Measurements from ENCODE around the gene SAP30BP.

The SAP30BP gene

DNA sequence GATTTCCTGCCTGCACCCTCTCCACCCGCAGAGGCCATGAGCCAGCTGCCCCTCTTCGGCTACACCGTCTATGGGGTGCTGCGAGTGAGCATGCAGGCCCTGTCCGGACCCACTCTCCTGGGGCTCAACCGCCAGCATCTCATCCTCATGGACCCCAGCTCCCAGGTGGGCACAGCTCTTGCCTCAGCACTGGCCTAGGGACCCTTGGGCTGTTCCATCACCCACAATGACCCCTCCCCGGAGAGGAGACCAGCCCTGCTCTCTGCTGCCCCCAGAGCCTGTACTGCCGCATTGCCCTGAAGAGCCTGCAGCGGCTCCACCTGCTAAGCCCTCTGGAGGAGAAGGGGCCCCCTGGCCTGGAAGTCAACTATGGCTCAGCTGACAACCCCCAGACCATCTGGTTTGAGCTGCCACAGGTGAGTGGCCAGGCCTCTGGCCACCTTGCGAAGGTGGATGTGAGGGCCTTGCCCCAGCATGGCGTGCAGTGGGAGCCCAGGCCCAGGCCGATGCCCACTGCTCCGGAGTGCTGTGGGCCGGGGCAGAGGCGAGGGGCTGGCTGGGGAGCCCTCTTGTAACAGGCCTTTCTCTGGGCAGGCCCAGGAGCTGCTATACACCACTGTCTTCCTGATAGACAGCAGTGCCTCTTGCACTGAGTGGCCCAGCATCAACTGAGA is 41.2 kb upstream of the SAP30BP start:
- Histone ChIP-seq H3K9me3 (ENCODE audit: control insufficient read depth, insufficient read depth, low read length) (no peaks in the 10 kb centered on the region), H3K36me3 (ENCODE audit: control insufficient read depth, insufficient read depth, low read length) (no peaks in the 10 kb centered on the region; the same call in 1 of the 2 replicates), H3K27me3 (ENCODE audit: control insufficient read depth, insufficient read depth, low read length) (no peaks in the 10 kb centered on the region), H3K4me3 (ENCODE audit: low read length) (no peak overlapping the region), H3K4me1 (ENCODE audit: control insufficient read depth, insufficient read depth, low read length) (0 out of 2 replicates have a peak, but pooled peaks cover 1% of the 10 kb centered on the region), H3K27ac (ENCODE audit: low read length) (no peak overlapping the region)
- DNase-seq (ENCODE audit: low read depth, low spot score) = no peak
- WGBS (ENCODE audit: insufficient coverage, insufficient read length) = no CpG with 5 or more reads among the region's 15 CpGs

DNA sequence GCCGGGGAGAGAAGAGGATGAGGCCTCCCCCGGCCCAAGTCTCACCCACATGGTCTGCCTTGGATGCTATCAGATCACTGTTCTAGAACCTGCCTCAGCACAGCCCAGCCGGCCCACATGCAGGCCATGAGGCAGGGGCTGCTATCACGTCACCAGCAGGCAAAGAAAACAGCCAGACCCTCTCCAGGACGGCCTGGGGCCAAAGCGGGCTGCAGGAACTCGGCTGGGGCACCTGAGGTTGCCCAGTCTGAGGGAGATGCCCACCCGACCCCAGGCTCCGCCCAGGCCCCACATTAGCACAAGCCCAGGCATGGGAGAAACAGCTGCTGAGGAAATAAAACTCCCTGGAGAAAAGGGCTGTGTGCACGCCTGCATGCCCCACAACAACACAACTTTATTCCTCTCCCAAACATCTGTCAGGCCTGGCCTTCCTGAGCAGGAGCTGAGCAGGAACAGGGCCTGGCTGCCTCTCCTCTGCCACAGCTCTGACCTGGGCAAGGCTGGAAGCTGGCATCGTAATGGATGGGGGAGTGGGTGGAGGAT is 40.6 kb upstream of the SAP30BP start:
- no CpG with 5 or more reads among the region's 11 CpGs for WGBS (ENCODE audit: insufficient coverage, insufficient read length)
- 0 out of 2 replicates have a peak, but pooled peaks cover 1% of the 10 kb centered on the region for H3K4me1 ChIP-seq (ENCODE audit: control insufficient read depth, insufficient read depth, low read length)
- DNase-seq (ENCODE audit: low read depth, low spot score) = no peak
- H3K27me3 ChIP-seq (ENCODE audit: control insufficient read depth, insufficient read depth, low read length) = no peaks in the 10 kb centered on the region
- no peak overlapping the region for H3K27ac ChIP-seq (ENCODE audit: low read length)
- no peaks in the 10 kb centered on the region; the same call in 1 of the 2 replicates for H3K36me3 ChIP-seq (ENCODE audit: control insufficient read depth, insufficient read depth, low read length)
- no peaks in the 10 kb centered on the region for H3K9me3 ChIP-seq (ENCODE audit: control insufficient read depth, insufficient read depth, low read length)
- H3K4me3 ChIP-seq (ENCODE audit: low read length) = no peak overlapping the region

DNA sequence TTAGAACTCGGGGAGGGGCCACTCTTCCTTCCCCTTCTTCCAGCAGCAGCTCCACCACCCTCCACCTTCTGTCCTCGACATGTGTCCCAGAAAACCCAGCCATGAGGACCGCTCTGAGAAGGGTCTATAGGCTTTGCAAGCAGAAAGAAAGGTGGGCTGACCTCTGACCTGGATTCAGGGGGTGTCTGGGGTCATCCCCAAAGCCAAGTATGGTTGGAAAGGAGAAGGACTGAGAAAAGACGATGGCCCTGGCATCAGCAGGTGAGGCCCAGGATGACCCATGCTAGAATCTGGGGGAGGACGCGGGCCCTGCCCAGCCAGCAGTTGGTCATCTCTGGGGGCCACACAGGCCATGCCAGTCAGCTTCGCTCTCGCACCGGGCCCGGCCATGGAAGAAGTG is 40.0 kb upstream of the SAP30BP start:
- Histone ChIP-seq H3K4me3 (ENCODE audit: low read length) (no peak overlapping the region), H3K27ac (ENCODE audit: low read length) (no peak overlapping the region), H3K9me3 (ENCODE audit: control insufficient read depth, insufficient read depth, low read length) (no peaks in the 10 kb centered on the region), H3K36me3 (ENCODE audit: control insufficient read depth, insufficient read depth, low read length) (no peaks in the 10 kb centered on the region; the same call in 1 of the 2 replicates), H3K27me3 (ENCODE audit: control insufficient read depth, insufficient read depth, low read length) (no peaks in the 10 kb centered on the region), H3K4me1 (ENCODE audit: control insufficient read depth, insufficient read depth, low read length) (0 out of 2 replicates have a peak, but pooled peaks cover 1% of the 10 kb centered on the region)
- DNase-seq (ENCODE audit: low read depth, low spot score) = no peak
- no CpG with 5 or more reads among the region's 10 CpGs for WGBS (ENCODE audit: insufficient coverage, insufficient read length)

DNA sequence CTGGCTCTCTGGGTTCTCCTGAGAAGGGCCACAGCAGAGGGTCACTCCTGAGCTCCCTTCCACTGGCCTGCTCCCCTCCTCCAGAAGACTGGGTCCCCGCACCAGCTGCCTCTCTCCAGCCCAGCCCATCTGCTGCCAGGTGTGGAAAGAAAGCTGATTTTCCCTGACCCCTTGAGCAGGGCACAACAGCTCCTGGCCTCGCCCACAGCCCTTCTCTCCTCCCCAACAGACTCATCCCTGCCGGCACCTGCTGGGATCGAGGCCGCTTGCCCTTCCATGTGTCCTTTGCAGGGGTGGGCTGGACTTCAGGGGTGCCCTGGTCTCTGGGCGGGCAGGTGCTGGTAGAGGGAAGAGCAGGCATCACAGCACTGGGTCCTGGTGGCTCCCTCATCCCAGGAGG is 38.7 kb upstream of the SAP30BP start:
- Histone ChIP-seq H3K27ac (ENCODE audit: low read length) (no peak overlapping the region), H3K4me1 (ENCODE audit: control insufficient read depth, insufficient read depth, low read length) (0 out of 2 replicates have a peak, but pooled peaks cover 4% of the 10 kb centered on the region), H3K36me3 (ENCODE audit: control insufficient read depth, insufficient read depth, low read length) (no peaks in the 10 kb centered on the region; the same call in 1 of the 2 replicates), H3K9me3 (ENCODE audit: control insufficient read depth, insufficient read depth, low read length) (no peaks in the 10 kb centered on the region), H3K4me3 (ENCODE audit: low read length) (no peak overlapping the region), H3K27me3 (ENCODE audit: control insufficient read depth, insufficient read depth, low read length) (no peaks in the 10 kb centered on the region)
- no peak for DNase-seq (ENCODE audit: low read depth, low spot score)
- WGBS (ENCODE audit: insufficient coverage, insufficient read length) = no CpG with 5 or more reads among the region's 6 CpGs

GRCh38 chr17:75629157-75629556 is 38.0 kb upstream of the SAP30BP start:
- no peak overlapping the region for H3K27ac ChIP-seq (ENCODE audit: low read length)
- no CpG with 5 or more reads among the region's 14 CpGs for WGBS (ENCODE audit: insufficient coverage, insufficient read length)
- H3K9me3 ChIP-seq (ENCODE audit: control insufficient read depth, insufficient read depth, low read length) = no peaks in the 10 kb centered on the region
- H3K4me1 ChIP-seq (ENCODE audit: control insufficient read depth, insufficient read depth, low read length) = peaks cover 6% of the 10 kb centered on the region; the same call in 1 of the 2 replicates
- H3K36me3 ChIP-seq (ENCODE audit: control insufficient read depth, insufficient read depth, low read length) = no peaks in the 10 kb centered on the region; the same call in 1 of the 2 replicates
- H3K4me3 ChIP-seq (ENCODE audit: low read length) = no peak overlapping the region
- no peaks in the 10 kb centered on the region for H3K27me3 ChIP-seq (ENCODE audit: control insufficient read depth, insufficient read depth, low read length)
- DNase-seq (ENCODE audit: low read depth, low spot score) = no peak

DNA sequence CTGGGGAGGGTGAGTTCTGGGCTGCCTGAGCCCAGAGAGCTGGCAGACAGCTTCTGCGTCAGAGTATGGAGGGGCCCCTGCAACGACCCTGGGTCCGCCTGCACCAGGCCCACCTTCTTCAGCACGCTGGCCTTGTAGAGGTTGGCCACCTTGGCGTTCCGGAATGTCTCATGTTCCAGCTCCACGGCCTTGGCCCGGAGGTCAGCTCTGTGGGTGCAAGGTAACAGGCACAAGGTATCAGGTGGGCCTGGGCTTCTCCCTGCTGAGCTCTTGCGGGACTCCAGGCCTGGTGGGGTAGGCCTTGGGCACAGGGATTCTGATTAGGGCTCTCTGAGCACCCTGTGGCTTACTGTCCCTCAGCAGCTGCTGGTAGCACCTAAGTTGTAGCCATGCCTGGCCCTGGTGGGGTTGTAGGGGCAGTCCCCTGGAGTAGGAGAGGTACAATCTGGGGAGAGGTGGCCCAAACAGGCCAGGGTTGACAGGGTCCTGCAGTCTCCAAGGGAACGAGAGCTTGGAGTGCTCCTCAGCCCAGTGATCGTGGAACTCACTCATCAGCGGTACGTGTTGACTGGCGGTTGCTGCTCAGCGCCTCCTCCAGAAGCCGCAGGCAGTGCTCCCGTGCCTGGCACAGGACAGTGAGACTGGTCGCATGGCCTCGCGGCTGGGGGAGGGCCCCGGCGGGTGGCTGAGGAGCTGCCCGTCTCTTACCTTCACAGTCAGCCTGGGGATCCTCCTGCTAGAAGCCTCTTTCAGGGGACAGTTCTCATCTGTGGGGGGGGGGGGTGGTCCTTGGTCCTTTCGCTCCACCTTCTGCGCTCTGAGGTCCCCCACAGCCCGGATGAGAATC is 36.8 kb upstream of the SAP30BP start:
- no peaks in the 10 kb centered on the region for H3K27me3 ChIP-seq (ENCODE audit: control insufficient read depth, insufficient read depth, low read length)
- no peaks in the 10 kb centered on the region; the same call in 1 of the 2 replicates for H3K36me3 ChIP-seq (ENCODE audit: control insufficient read depth, insufficient read depth, low read length)
- H3K4me1 ChIP-seq (ENCODE audit: control insufficient read depth, insufficient read depth, low read length) = peaks cover 7% of the 10 kb centered on the region; the same call in 1 of the 2 replicates
- H3K9me3 ChIP-seq (ENCODE audit: control insufficient read depth, insufficient read depth, low read length) = no peaks in the 10 kb centered on the region
- H3K27ac ChIP-seq (ENCODE audit: low read length) = no peak overlapping the region
- DNase-seq (ENCODE audit: low read depth, low spot score) = no peak
- no CpG with 5 or more reads among the region's 26 CpGs for WGBS (ENCODE audit: insufficient coverage, insufficient read length)
- no peak overlapping the region for H3K4me3 ChIP-seq (ENCODE audit: low read length)

DNA sequence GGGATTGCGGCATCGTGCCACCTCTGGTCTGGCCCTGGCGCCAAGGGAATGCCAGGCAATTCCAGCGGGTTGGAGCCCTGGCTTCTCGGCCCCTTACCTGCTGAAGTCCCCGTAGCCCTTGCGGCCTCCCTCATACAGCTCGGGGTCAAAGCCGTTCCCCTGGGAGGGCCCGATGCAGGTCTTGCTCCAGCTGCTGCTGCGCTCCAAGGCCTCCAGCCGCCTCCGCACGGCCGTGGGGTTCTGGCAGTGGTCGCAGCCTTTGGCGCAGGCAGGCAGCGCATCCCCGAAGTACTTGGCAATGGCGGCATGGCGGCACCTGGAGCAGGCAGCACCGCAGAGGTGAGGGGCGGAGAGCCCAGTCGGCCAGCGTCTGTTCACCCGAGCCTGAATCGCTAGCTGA is 35.8 kb upstream of the SAP30BP start:
- H3K27ac ChIP-seq (ENCODE audit: low read length) = no peak overlapping the region
- no peak for DNase-seq (ENCODE audit: low read depth, low spot score)
- WGBS (ENCODE audit: insufficient coverage, insufficient read length) = no CpG with 5 or more reads among the region's 27 CpGs
- H3K36me3 ChIP-seq (ENCODE audit: control insufficient read depth, insufficient read depth, low read length) = no peaks in the 10 kb centered on the region; the same call in 1 of the 2 replicates
- no peaks in the 10 kb centered on the region for H3K27me3 ChIP-seq (ENCODE audit: control insufficient read depth, insufficient read depth, low read length)
- H3K4me3 ChIP-seq (ENCODE audit: low read length) = no peak overlapping the region
- H3K4me1 ChIP-seq (ENCODE audit: control insufficient read depth, insufficient read depth, low read length) = peaks cover 5% of the 10 kb centered on the region
- H3K9me3 ChIP-seq (ENCODE audit: control insufficient read depth, insufficient read depth, low read length) = no peaks in the 10 kb centered on the region

DNA sequence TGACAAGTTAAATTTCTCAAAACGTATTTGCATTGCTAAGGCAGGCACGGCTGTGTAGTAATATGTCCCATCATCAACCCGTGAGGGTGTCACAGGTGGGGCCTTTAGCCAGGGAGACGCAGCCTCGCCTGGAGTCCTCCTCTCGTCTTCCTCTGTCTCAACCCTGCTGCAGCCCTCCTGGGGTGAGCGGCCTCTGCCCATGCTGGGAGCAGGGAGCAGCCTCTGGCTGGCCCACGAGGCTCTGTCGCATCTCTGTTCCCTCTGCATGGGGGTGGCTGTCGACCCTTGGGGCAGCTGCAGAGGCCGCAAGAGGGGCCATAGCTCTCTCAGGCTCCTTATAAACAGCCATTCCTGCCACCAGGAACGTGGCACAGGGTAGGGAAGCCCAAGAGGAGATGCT is 34.7 kb upstream of the SAP30BP start:
- Histone ChIP-seq H3K4me3 (ENCODE audit: low read length) (no peak overlapping the region), H3K4me1 (ENCODE audit: control insufficient read depth, insufficient read depth, low read length) (peaks cover 5% of the 10 kb centered on the region), H3K27ac (ENCODE audit: low read length) (no peak overlapping the region), H3K27me3 (ENCODE audit: control insufficient read depth, insufficient read depth, low read length) (no peaks in the 10 kb centered on the region), H3K9me3 (ENCODE audit: control insufficient read depth, insufficient read depth, low read length) (no peaks in the 10 kb centered on the region), H3K36me3 (ENCODE audit: control insufficient read depth, insufficient read depth, low read length) (no peaks in the 10 kb centered on the region; the same call in 1 of the 2 replicates)
- no CpG with 5 or more reads among the region's 12 CpGs for WGBS (ENCODE audit: insufficient coverage, insufficient read length)
- no peak for DNase-seq (ENCODE audit: low read depth, low spot score)

- H3K4me3 ChIP-seq (ENCODE audit: low read length) = no peak within 1 kb of the TSS
- H3K9me3 ChIP-seq (ENCODE audit: control insufficient read depth, insufficient read depth, low read length) = no peaks in the 10 kb centered on the region
- DNase-seq (ENCODE audit: low read depth, low spot score) = peak; percentile 58
- no peak within 1 kb of the TSS for H3K27ac ChIP-seq (ENCODE audit: low read length)
- no CpG with 5 or more reads among the region's 19 CpGs for WGBS (ENCODE audit: insufficient coverage, insufficient read length)
- H3K36me3 ChIP-seq (ENCODE audit: control insufficient read depth, insufficient read depth, low read length) = no peaks in the 10 kb centered on the region; the same call in 1 of the 2 replicates
- H3K4me1 ChIP-seq (ENCODE audit: control insufficient read depth, insufficient read depth, low read length) = peaks cover 5% of the 10 kb centered on the region
- H3K27me3 ChIP-seq (ENCODE audit: control insufficient read depth, insufficient read depth, low read length) = no peaks in the 10 kb centered on the region
These were observed 34.2 kb upstream of the SAP30BP start, which contains the start of gene SMIM5 for GRCh38 chr17:75632863-75633485. Gene SMIM5, plus strand, starts transcription at chr17:75633434. Its CDS starts 6,768 bp downstream, at chr17:75640202.

Measured in iPS DF 6.9 (cell line).